ENCODE measurements around the gene EFCAB6. TPM values are rescaled to one million over a fixed set of nuclear protein-coding genes. Genes with fewer than 3 reads are reported as not detected.

EFCAB6 gene
- total and polyA plus RNA-seq, 9 of the 15 experiments (the other 6 are each of a cell fraction or from before 2014, with no cell fraction given) = 0.06 TPM; not detected in 8

GRCh38 chr22:43561415-43562178 lies 250.5 kb downstream of the EFCAB6 start:
- no peak overlapping the region for H3K4me3 ChIP-seq
- no peaks in the 10 kb centered on the region for H3K9me1 ChIP-seq (ENCODE audit: control insufficient read depth, insufficient read depth, low read length)
- H3K4me2 ChIP-seq (ENCODE audit: insufficient read depth, low read length) = no peak overlapping the region
- ChIA-PET CTCF (ENCODE audit: low intra/inter-chr PET ratio) (no interaction called here), POLR2A (no interaction called here)
- ATAC-seq (no peak), DNase-seq (ENCODE audit: extremely low read depth in 1 of 4, low spot score in 3 of 4) (no peak), FAIRE-seq (no peak)
- H3K9ac ChIP-seq (ENCODE audit: insufficient read depth in 1 of 2, low read depth in 2 of 2, low read length in 2 of 2) = no peak overlapping the region
- H3K9me3 ChIP-seq (replicated peaks; ENCODE audit: control insufficient read depth, insufficient read depth, low read depth, low read length) = no peaks in the 10 kb centered on the region
- no peak overlapping the region for H2AFZ ChIP-seq (ENCODE audit: low read depth, low read length)
- WGBS (ENCODE audit: insufficient coverage, low coverage, missing lambda C conversion rate) = 0% methylated on average over 15 of the region's 22 CpGs
- no peaks in the 10 kb centered on the region; a peak in 1 of 5 replicates for H3K27me3 ChIP-seq (ENCODE audit: control insufficient read depth in 2 of 2, insufficient read depth in 2 of 2, low read length in 2 of 2)
- no peak overlapping the region for H3K27ac ChIP-seq (ENCODE audit: extremely low read depth, low read depth, low read length)
- BruUV-seq (replicated peaks) = no TSS peak
- H4K20me1 ChIP-seq (replicated peaks; ENCODE audit: control insufficient read depth, insufficient read depth, low read length) = no peaks in the 10 kb centered on the region
- H3K36me3 ChIP-seq (ENCODE audit: control insufficient read depth, insufficient read depth, low read length) = no peaks in the 10 kb centered on the region
- in situ Hi-C loops (cut with MboI) (no loop called here), intact Hi-C loops (cut with micrococcal nuclease) (no loop called here)
- no peaks in the 10 kb centered on the region for H3K4me1 ChIP-seq (replicated peaks in 1 of 2; ENCODE audit: control insufficient read depth in 2 of 2, insufficient read depth in 2 of 2, low read length in 2 of 2)
- H3K79me2 ChIP-seq (ENCODE audit: control insufficient read depth, insufficient read depth, low read length) = no peaks in the 10 kb centered on the region
- TF ChIP-seq NCOA4 (IDR thresholded peaks at IDR 0.05; ENCODE audit: partially characterized antibody) (no peak), CREBBP (IDR thresholded peaks at IDR 0.05; ENCODE audit: low read depth, low read length) (no peak), RBM25 (IDR thresholded peaks at IDR 0.05; ENCODE audit: low read depth, low read length, severe bottlenecking) (no peak), ZNF551 (CRISPR knock-in tag; IDR thresholded peaks at IDR 0.05) (no peak), PTRF (tag; IDR thresholded peaks at IDR 0.05) (no peak), PATZ1 (CRISPR knock-in tag; IDR thresholded peaks at IDR 0.05; ENCODE audit: borderline replicate concordance) (no peak), E2F3 (CRISPR knock-in tag; IDR thresholded peaks at IDR 0.05) (no peak), HES1 (IDR thresholded peaks at IDR 0.05; ENCODE audit: low read depth) (no peak), AFF4 (CRISPR knock-in tag; IDR thresholded peaks at IDR 0.05) (no peak), RB1 (IDR thresholded peaks at IDR 0.05; ENCODE audit: low read depth) (no peak), FOXA3 (CRISPR knock-in tag; conservative IDR thresholded peaks at IDR 0.05 in 1 of 2, IDR thresholded peaks at IDR 0.05 in 1 of 2) (no peak), ZNF445 (CRISPR knock-in tag; IDR thresholded peaks at IDR 0.05; ENCODE audit: low read depth) (no peak), ZNF354B (CRISPR knock-in tag; IDR thresholded peaks at IDR 0.05) (no peak), ZFPM2 (CRISPR knock-in tag; IDR thresholded peaks at IDR 0.05) (no peak), BRD4 (IDR thresholded peaks at IDR 0.05) (no peak), DLX4 (CRISPR knock-in tag; IDR thresholded peaks at IDR 0.05) (no peak)

Measured in K562 (cell line).